EH (cell line): ENCODE data around the gene TM9SF1.

Source experiments
- DNase-seq: peaks from one replicate; pipeline ENCODE4 v3.0.0-alpha.2; 2015; ENCODE audit warnings: low read depth

Gene TM9SF1

DNA sequence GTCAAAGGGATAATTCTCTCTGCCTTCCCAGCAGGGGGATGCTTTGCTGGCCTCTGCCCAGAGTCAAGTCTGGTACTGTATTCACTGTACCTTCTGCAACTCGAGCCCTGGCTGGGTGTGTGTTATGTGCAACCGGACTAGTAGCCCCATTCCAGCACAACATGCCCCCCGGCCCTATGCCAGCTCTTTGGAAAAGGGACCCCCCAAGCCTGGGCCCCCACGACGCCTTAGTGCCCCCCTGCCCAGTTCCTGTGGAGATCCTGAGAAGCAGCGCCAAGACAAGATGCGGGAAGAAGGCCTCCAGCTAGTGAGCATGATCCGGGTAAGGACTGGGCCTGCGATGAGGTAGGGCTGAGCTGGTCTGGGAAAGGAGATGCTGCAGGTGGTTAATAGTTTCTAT, 44.7 kb downstream of the TM9SF1 start:
- DNase-seq = no peak

DNA sequence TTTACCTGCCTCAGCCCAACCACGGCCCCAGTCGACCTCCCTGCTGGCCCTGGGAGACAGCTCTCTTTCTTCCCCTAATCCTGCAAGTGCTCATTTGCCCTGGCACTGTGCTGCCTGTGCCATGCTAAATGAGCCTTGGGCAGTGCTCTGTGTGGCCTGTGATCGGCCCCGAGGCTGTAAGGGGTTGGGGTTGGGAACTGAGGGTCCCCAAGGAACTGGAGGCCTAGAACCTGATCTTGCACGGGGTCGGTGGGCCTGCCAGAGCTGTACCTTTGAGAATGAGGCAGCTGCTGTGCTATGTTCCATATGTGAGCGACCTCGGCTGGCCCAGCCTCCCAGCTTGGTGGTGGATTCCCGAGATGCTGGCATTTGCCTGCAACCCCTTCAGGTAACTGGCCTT, 45.2 kb downstream of the TM9SF1 start:
- no peak for DNase-seq

DNA sequence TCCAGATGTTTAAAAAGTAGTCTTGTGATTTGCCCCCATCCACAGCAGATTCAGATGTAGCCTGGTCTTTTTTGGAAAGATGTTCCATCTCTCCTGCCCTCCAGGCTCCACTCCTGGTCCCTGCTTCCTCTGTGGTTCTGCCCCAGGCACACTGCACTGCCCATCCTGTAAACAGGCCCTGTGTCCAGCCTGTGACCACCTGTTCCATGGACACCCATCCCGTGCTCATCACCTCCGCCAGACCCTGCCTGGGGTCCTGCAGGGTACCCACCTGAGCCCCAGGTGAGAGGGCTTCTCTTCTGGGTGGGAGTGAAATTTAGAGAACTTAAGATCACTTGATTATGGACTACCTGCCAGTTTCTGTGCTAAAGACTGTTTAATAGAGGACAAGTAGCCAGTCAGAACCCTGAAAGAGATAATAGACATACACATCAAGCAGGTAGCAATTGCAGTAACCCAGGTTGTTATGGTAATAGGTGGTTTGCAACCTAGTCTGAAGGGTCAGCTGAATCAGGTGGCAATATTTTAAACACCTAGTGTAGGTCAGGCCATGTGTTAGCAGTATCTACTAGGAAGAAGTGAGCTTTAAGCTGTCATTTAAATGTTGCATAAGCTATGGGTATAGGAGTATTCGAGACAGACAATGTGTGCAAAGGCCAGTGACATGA, 45.8 kb downstream of the TM9SF1 start:
- DNase-seq = no peak

DNA sequence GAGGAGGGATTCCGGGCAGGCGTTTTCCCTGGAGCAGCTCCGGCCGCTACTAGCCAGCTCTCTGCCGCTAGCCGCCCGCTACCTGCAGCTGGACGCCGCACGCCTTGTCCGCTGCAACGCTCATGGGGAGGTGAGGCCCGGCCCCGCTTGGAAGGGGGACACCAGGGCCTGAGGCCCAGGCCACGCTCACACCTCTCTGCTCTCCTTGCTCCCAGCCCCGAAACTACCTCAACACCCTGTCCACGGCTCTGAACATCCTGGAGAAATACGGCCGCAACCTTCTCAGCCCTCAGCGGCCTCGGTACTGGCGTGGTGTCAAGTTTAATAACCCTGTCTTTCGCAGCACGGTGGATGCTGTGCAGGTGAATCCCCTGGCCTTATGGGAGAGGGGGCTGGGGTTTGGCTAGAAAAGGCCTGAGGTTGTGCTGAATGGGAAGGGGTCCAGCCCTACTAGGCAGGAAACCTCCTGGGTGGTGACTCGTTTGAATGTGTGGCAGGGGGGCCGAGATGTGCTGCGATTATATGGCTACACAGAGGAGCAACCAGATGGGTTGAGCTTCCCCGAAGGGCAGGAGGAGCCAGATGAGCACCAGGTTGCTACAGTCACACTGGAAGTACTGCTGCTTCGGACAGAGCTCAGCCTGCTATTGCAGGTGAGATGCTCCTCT, 47.3 kb downstream of the TM9SF1 start:
- DNase-seq = no peak

DNA sequence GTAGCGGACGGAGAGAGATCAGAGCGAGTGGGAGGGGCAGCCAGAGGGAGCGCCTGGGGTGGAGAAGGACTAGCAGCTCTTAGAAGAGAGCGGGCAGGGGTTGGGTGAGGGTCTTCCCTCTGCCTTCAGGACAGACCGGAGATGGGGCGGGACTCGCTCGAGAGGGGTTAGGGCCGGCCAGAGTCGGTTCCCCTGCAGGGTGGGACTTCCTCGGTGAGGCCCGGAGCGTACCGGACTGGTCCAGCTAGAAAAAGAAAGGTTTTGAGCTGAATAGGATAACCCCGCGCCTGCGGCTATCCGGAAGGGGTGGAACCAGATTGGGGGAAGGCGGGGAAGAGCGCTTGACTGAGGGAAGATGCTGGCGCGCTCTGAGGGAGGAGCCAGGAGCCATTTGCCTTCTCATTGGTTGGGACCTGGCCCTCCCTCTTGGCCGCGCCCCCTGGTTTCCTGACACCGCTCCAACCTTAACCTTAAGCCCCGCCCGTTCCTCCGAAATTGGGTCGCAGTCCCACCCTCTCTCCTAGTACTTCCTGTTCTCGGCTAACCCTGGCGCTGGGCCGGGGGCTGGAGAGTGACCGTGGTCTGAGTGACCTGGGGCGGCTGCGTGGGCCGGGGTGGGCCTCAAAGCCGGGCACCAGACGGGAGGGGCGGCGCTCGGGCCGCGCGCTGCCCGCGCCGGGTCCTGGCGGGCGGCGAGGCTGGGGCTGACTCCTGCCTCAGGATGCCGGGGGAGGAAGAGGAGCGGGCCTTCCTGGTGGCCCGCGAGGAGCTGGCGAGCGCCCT, 48.1 kb downstream of the TM9SF1 start, which contains the start of gene RNF31:
TSS of gene RNF31 (plus strand) at position 521 of the 783 bp plus-strand sequence. CDS start at position 722, 201 bp downstream.
- DNase-seq = peak; percentile 99

DNA sequence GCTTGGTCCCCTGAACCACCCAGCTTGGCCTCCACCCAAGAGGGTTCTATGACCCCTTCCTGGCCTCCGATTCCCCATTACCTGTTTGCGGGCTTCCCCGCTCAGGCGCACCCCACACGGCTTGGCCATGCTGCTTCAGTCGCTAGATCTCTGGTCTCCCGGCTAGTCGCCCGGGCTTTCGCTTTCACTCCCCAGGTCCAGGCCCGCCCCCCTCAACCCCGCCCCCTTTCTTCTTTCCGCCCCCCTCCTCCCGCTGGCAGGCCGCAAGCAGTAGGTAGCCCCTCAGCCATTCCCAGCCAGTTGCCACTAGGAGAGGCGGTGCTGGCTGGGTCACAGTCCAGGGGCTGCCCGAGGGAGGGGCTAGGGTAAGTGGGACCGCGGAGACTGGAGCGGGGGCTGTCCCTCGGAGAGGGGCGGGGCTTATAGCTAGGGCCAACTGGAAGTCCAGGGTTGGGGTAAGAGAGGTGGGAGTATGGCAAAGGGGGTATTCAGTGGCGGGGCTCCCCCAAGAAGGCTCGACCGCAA, 48.7 kb downstream of the TM9SF1 start, which contains the start of gene PSME2:
TSS of gene PSME2 (minus strand) at position 158 of the 525 bp plus-strand sequence. CDS start at position 129, 29 bp downstream.
- DNase-seq = peak; percentile 99

DNA sequence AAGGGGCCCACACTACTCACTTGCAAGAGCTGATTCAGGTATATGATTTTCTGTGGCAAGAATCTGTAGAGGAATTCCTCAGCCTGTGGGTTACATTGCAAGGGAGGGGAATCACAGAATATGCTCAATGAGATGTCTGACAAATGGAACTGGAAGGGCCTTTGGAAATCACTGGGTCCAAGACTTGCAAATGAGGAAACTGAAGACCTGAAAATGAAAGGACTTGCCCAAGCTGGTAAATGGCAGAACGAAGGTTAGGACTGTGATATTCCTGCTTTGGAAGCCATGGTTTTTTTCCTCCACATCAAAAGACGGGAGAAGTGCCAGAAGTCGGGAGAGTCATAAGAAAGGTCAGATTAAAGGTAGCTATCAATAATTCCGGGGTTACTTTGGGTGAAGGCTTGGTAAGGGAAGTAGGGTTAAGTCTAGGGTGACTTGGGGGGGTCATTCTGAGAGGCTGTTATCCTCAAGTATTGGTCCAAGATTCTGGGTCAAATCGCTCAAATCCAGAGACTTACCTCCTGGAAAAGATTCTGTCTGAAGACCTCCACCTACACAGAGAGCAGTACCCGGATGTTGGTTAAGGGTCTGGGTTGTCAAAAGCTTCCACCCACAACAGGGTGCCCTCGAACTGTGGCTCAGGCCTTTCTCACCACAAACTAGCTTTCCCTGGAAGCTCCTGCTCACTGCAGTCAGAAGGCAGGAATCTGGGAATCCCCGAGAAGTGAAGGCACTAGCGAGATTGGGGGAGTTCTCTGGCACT, 49.4 kb downstream of the TM9SF1 start:
- peak; percentile 16 for DNase-seq

DNA sequence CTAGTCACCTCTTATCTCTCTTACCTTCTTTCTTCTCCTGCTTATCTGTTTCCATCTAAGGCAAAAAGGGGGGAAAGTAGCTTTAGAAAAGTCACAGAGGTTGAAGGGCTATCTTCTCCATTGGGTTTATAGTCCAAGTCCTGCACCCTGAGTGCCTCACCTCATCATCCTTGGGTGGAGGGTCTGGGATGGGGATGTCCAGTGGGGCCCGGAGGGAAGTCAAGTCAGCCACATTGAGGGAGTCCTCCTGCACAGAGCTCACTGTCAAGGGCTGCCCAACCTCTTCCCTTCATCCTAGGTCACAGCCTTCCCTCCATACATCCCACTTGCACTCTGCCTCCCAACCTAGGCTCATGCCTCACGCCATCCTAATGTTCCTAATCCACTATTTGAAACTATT, 50.0 kb downstream of the TM9SF1 start:
- no peak for DNase-seq

DNA sequence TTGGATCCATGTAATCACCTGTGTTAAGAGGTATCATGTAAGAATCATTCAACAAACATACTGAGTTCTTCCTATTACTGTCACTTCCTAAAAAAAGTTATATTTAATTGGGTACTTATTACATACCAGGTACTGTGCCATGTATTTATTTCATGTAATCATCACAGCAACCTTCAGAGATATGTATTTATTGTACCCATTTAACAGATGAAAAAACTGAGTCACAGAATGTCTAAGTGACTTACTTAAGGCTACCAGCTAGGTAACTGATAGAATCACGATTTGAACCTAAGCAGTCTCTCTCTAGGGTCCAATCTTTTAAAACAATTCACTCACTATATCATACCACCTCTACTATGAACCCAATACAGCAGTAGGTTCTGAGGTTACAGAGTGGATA, 50.8 kb downstream of the TM9SF1 start:
- DNase-seq = no peak

DNA sequence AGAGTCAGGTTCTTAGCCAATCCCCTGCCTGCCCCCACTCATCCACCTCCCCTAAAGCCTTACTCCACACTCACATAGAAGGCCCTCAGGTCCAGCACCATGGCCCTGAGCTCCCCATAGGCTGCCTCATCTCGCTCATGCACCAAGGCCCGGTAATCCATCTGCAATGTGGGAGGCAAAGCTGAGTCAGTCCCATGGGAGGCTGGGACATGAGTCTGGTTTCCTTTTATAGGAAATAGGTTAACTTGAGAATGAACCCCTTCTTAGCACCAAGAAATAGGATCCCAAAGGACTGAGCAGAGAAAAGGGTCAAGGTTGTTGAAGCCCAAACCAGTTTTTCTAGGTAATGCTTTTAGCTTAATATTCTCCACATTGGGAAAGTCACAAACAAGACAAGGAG, 51.7 kb downstream of the TM9SF1 start:
- DNase-seq = peak; percentile 22

DNA sequence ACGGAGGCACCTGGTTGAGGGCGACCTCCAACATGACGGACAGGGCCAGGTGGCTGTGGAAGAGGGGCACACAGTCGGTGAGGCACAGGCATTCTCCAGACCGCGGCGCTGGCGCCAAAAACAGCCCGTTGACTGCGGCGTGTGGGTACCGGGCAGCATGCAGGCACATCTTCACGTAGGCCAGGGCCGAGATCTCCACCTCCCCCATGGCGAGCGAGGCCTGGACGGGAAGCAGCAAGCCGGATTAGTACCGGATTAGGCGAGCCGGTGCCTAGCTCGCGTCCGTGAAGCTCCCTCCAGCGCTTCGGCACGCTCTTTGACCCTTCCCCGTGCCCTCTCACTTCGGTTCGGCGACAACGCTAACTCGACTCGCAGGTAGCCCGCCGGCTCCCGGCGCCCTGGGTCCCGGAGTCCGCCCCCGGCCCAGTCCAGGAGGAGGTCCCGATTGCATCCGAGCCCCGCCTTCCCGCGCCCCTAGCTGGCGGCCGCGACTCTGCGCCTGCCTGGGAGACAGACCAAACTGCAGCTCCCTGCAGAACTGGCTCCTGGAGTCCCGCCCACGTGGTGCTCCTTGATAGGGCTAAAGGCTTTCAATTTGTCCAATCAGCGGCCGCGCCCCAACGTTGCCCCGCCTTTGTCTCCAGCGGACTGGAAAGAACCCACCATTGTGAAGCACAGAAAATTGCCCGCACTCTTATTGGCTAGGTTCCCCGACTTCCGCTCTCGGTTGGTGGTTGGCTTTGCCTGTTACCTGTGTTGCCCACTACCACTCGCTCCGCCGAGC, 54.0 kb downstream of the TM9SF1 start, which contains the start of gene EMC9:
TSS of gene EMC9 (minus strand) at position 495 of the 784 bp plus-strand sequence. CDS start at position 208, 287 bp downstream.
- DNase-seq = peak; percentile 100

DNA sequence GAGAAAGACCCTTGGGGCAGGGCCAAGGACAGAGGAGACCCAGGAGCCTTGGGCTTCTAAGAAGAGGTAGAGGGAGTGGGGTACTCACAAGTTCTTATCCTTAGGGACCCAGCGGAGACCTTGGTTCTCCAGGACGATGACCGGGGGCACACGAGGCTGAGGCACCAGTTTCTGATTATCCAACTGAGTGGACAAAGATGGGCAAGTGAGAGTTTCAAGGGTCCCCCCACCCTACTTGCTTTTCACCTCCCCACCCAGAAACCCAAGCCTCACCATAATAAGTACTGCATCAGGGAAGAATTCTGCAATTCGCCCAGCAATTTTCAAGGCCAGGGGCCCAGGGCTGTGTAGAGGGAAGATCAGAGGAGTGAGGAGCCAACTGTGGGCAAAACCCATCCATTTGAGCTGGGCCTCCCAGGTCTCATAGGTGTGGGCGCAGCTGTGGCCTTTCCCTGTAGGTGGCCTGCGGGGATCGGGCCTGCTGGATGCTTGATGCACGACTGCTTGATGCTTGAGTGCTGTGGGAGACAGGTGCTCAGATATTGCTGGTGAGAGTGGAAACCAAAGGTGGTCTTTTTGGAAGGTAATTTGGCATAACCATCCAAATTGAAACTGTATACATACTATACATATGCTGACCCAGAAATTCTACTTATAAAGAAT, 55.8 kb downstream of the TM9SF1 start:
- DNase-seq = no peak
